Omental fat pad (tissue), 4 donors: Measurements from ENCODE around the gene ELP4. TPM values are rescaled to one million over a fixed set of nuclear protein-coding genes. Genes with fewer than 3 reads are reported as not detected.

Experiments
- ATAC-seq: fragments of 150-250 bp; one replicate; pipeline ENCODE4 v1.9.1; 2016; ENCODE audit warnings: mild to moderate bottlenecking, moderate library complexity; ENCODE audit not compliant: low FRiP score
- DNase-seq: peaks from one replicate; pipeline ENCODE4 v3.0.0-alpha.2; 2019; ENCODE audit warnings: low spot score
- total RNA-seq, 4 donors: library from RNA; depleted of rRNA; stranded (reverse); fragments of >200 nt; gene quantifications; one replicate each; pipeline ENCODE4 v1.1.0, GENCODE V29; 2016
- TF ChIP-seq, protein P1 (sequence below), 3 donors: fragments of 450-650 bp; IDR thresholded peaks; one replicate each; pipeline ENCODE4 v1.5.1; 2016 to 2017; ENCODE audit warnings: antibody characterized with exemption in 3 of 3, mild to moderate bottlenecking in 3 of 3, moderate library complexity in 2 of 3

Gene ELP4
- total RNA-seq, 4 donors from 2014 or later: 14.1 to 32.0 (median 20.8) TPM

DNA sequence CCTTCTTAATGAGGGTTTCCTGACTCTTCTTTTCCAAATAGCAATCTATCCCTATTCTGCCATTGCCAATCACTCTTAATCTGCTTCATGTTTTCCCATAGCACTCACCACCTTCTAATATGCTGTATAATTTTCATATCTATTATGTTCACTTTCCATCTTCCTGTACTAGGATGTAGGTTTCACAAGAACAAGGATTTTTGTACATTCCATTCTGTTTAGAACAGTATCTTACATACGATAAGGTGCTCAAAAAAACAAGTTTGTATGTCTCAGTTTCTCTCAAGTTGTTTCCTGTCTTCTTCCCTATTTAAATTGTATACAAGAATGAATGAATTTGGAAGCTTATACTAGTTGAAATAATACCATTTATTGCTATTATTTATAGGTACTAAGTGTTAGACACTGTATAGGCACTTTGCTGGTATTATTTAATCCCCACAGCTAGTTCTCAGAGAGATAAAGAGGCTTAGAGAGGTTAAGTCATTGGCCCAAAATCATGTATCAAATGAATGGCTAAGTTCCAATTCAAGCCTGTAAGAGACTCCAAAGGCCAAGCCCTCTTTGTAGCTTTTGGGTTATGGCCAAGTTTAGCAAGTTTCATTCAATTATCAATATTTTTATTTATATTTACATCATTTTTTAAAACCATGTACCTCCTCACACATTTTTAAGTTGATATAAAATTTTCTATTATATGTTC is 166.9 kb downstream of the ELP4 start:
- DNase-seq: no peak
- no peak for ATAC-seq
- TF ChIP-seq, protein P1, sequence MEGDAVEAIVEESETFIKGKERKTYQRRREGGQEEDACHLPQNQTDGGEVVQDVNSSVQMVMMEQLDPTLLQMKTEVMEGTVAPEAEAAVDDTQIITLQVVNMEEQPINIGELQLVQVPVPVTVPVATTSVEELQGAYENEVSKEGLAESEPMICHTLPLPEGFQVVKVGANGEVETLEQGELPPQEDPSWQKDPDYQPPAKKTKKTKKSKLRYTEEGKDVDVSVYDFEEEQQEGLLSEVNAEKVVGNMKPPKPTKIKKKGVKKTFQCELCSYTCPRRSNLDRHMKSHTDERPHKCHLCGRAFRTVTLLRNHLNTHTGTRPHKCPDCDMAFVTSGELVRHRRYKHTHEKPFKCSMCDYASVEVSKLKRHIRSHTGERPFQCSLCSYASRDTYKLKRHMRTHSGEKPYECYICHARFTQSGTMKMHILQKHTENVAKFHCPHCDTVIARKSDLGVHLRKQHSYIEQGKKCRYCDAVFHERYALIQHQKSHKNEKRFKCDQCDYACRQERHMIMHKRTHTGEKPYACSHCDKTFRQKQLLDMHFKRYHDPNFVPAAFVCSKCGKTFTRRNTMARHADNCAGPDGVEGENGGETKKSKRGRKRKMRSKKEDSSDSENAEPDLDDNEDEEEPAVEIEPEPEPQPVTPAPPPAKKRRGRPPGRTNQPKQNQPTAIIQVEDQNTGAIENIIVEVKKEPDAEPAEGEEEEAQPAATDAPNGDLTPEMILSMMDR (IDR thresholded peaks at IDR 0.05): no peak

DNA sequence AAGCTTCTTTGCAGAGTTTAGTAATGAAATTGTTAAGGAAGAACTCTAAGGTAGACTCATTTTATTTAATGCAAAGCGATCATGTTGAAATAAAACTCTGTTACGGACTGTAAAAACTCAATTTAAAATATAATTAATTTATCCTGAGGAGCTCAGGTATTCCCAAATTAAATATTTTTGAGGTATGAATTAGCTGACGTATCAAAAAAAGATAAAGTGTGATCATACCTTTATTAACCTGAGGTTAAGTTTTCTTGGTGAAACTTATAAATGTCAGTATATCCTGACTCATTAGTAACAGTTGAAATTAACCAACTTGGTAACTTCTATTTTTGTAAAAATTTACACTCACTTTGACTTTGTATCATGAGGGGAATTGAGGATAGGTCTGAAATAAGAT is 171.2 kb downstream of the ELP4 start:
- ATAC-seq (no peak), DNase-seq (no peak)
- TF ChIP-seq, protein P1 (IDR thresholded peaks at IDR 0.05): no peak

DNA sequence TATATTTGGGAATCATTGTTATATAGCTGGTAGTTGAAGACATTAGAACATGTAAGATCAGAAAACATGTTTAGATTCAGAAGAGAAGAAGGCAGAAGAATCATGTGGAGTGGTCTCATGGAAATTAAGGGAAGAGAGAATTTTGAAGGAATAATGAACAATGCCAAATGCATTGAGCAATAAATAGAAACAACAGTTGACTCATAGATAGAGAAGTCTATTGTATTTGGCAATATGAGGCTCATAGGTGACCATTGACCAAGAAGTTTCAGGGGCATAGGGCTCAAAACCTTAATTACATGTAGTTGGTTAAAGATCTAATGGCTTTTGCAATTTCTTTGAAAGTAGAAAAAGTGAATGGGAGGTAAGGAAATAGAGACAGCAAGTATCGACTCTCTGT is 177.7 kb downstream of the ELP4 start:
- DNase-seq (no peak), ATAC-seq (no peak)
- TF ChIP-seq, protein P1 (IDR thresholded peaks at IDR 0.05): no peak

DNA sequence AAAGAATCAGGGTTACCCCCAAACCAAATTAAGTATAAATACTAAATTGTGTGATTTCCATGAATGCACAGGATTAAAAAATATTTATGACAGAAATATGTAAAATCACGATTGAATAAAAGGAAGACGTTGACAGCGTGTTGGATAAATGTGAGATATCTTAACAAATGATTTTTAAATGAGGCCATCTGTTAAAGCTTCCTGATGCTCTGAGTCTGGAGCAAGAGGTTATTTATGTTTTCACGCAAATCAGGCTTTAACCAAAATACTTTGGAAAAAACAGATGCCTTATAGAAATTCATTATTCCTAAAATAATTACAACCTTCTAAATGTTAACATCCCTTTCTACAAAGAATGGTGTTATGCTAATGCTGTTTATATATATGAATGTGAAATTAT is 178.3 kb downstream of the ELP4 start:
- TF ChIP-seq, protein P1 (IDR thresholded peaks at IDR 0.05): no peak
- ATAC-seq (no peak), DNase-seq (no peak)

DNA sequence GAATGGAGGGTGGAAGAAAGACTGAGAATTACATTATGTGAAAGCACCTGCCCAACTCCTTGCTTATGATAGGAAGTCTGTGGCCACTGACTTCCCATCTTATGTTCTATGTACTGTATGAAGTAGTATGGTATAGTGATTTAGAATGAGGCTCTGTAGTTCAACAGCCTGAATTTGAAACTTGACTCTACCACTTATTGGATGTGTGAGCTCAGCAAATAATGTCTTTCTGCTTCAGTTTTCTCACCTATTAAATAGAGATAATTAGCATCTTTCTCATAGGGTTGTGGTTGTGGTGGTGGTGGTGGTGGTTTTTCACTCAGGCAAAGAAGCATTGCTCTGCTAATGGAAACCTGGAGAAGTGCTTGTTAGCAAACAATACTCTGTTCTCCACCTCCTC is 180.0 kb downstream of the ELP4 start:
- TF ChIP-seq, protein P1 (IDR thresholded peaks at IDR 0.05): no peak
- DNase-seq: no peak
- no peak for ATAC-seq

DNA sequence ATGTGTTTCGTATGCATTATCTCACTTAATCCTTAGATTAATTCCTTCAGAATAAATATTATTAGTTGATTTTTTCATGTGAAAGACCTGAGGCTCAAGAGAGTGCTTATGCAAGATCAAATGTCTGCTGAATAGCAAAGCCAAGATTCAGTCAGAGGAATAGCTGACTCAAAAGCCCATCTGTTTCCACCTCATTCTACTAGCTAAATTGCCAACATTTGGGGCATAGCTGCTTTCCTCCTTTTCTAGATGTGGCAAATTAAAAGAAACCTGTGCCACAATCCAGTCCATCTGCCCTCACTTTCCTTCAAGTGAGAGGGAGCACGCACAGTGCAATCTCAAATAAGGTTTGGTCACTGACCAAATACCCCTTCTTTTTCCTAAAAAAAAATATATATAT is 180.5 kb downstream of the ELP4 start:
- ATAC-seq (no peak), DNase-seq (no peak)
- TF ChIP-seq, protein P1 (IDR thresholded peaks at IDR 0.05): no peak

DNA sequence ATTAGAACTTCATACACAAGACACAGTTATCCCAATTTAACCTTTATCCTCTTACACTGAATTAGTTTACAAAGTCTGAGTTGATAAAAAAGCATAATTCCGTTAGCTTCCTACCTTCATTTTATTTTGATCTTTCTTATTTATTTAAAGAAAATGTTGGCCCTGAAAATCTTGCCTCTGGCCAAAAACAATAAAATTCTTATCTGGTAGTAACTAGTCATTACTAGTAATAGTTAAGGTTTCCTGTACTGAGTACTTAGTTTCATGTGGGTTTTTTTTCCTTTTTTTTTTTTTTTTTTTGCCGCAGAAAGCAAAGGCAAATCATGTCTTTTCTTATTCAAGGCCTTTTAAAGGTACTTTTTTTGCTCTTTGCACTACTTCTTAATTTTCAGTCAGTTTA is 180.9 kb downstream of the ELP4 start:
- DNase-seq (no peak), ATAC-seq (no peak)
- TF ChIP-seq, protein P1 (IDR thresholded peaks at IDR 0.05): no peak
